ENCODE measurements around the gene CCL22.
"Not testable (repeated sequence)": the region's sequence is repeated elsewhere in the genome, so short reads cannot be mapped to it uniquely, and the experiment has no call there.

Gene CCL22, protein sequence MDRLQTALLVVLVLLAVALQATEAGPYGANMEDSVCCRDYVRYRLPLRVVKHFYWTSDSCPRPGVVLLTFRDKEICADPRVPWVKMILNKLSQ

GRCh38 chr16:57358527-57359095 is at the start of gene CCL22:
Gene CCL22 (plus strand): TSS chr16:57358783. CDS start chr16:57358817, 34 bp downstream.
- no peak for DNase-seq (ENCODE audit: low read depth in 2 of 2)

DNA sequence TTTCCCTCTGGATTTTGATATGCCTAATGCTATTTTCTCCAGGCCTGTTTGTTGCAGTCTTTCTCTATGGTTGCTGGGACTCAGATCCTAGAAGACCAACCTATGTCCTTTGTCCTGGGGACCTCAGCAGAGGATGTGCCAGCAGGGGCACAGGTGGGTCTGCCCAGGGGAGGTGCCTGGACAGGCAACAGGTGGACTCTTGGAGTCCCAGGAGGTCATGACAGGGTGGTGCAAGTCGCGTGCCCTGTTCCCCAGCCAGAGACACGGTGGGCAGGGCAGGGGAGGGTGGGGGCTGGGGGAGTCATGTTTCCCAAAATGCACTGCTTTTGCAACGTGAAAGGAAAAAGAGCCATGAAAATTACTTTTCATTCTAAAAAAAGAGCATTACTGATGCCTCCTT is 47.8 kb upstream of the CCL22 start:
- DNase-seq (ENCODE audit: low read depth in 2 of 2): no peak

DNA sequence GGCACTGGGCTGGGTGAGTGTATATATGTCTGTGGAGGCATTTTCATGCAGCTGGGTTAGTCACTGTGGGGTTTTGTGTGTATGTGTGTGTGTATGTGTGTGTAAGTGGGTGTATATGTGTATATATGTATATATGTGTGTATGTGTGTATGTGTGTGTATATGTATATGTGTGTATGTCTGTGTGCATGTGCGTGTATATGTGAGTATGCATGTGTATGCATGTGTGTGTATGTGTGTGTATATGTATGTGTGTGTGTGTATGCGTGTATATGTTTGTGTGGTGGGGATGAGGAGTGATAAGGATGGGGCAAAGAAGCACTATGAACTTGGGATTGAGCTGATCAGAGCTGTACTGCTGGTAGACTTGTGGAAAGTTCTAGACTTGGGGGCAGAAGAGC is 45.1 kb upstream of the CCL22 start:
- no peak for DNase-seq (ENCODE audit: low read depth in 2 of 2)

DNA sequence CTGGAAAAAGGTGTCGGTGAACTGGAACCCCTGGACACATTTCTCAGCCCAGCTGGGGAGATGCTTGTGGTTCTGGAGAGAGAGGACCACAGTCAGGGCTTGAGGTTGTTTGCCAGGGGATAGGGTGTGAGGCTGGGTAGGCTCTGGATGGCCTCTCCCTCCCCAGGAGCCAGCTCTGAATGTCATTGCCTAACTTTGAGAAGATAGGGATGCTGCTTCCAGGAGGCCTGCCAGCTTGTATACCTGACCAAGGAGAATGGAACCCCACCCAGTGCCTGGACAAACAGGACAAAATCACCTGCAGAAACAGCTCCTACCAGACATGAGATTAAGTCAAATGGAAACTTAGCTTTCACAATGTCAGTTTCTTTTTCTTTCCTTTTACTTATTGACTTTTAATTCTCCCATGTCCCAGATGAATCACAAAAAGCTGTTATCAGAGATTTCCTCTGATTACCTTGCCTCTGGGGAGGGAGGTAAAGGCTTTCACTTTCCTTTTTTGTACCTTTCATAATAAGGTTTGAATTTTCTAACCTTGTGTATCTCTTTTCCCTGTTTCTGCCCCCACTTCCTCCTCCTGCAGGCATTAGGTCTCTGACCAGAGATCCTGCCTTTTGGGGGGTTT is 44.3 kb upstream of the CCL22 start:
- DNase-seq (ENCODE audit: low read depth in 2 of 2): no peak

DNA sequence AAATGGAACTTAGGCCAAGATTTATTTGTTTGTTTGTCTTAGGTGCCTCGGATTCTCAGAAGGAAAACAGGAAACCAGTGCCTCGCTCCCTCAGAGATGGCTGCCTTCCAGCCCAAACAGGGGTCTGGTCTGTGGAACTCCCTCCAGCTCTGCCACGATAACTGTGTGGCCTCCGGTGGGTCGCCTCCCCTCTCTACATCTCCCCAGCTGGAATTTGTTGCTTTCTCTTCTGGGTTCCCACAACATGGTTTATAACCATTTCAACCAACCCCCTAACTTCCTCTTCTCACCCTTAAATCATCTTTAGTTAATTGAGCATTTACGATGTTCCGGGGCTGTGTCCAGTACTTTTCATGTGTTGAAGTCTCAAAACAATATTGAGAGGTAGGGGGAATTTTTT is 43.2 kb upstream of the CCL22 start:
- DNase-seq (ENCODE audit: low read depth in 2 of 2): no peak

DNA sequence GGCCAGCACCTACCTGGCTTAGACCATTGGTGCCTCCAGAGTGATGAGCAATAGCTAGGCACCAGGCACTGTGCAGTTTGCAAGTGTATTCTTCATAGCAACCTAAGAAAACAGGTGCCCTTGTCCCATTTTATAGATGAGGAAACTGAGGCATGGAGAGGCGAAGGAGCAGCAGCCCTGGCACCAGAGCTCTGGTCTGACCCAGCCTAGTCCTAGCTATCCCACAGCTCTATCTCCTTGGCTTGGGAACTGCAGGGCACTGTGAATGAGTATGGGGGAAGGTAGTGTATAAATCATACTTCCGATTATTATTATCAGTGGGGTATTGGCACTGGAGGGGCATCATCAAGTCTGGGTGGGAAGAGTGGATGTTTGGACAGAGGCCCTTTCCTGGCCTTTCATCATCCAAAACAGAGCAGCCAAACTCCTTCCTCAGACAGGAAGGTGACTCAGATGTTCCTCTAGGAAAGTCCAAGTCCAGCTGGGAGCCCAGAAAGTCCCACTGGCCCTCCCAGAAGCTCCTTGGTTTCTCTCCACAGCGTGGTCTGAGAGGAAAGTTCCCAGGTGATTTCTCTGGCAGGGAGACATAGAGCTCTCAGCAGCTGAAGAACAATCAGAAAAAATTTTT is 42.1 kb upstream of the CCL22 start:
- DNase-seq (ENCODE audit: low read depth in 2 of 2): no peak

GRCh38 chr16:57318240-57318970 is 40.2 kb upstream of the CCL22 start:
- DNase-seq (ENCODE audit: low read depth in 2 of 2): no peak

GRCh38 chr16:57319646-57320045 is 38.9 kb upstream of the CCL22 start:
- DNase-seq (ENCODE audit: low read depth in 2 of 2): no peak

- no peak for DNase-seq (ENCODE audit: low read depth in 2 of 2)
Observed at GRCh38 chr16:57324749-57325148, 33.8 kb upstream of the CCL22 start.

- no peak for DNase-seq (ENCODE audit: low read depth in 2 of 2)
Observed at GRCh38 chr16:57325458-57325857, 33.1 kb upstream of the CCL22 start.

- no peak for DNase-seq (ENCODE audit: low read depth in 2 of 2)
Observed at GRCh38 chr16:57329718-57330327, 28.8 kb upstream of the CCL22 start.

DNA sequence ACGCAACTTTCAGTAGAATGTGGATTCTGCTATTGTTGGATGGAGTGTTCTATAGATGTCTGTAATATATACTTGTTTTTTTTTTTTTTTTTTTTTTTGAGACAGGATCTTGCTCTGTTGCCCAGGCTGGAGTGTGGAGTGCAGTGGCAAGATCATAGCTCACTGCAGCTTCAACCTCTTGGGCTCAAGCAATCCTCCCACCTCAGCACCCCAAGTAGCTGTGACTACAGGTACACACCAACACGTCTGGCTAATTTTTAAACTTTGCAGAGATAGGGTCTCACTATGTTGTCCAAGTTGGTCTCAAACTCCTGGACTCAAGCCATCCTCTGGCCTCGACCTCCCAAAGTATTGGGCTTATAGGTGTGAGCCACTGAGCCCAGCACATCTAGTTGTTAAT is 27.2 kb upstream of the CCL22 start:
- DNase-seq (ENCODE audit: low read depth in 2 of 2): no peak

DNA sequence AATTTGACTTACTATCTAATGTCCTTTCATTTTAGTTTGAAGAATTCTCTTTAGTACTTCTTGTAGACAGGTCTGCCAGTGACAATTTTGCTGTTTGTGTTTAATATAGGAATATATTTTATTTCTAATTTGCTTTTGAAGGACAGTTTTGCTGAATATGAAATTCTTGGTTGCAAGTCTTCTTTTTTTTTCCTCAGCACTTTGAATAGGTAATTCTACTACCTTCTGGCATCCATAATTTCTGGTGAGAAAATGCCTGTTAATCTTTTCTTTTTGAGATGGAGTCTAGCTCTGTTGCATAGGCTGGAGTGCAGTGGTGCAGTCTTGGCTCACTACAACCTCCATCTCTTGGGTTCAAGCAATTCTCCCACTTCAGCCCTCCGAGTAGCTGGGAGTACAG is 25.2 kb upstream of the CCL22 start:
- DNase-seq (ENCODE audit: low read depth in 2 of 2): no peak

- no peak for DNase-seq (ENCODE audit: low read depth in 2 of 2)
Observed at GRCh38 chr16:57335366-57335765, 23.2 kb upstream of the CCL22 start.

DNA sequence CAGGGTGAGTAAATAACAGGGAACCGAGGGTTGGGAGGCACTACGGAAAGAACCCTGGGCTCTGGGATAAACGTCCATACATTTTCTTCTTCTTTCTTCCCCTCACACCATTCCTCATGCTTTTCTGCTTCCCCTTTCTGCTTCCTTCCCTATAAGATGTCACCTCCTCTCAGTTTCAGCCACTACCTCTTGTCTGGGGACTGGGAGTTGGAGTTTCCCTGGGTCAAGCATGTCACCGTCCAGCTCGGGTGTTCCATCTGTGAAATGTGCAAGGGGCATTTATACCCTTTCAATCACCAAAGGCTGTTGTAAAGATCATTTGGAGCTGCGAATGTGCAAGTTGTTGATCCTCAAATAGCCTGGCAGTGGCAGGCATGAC is 17.5 kb upstream of the CCL22 start:
- no peak for DNase-seq (ENCODE audit: low read depth in 2 of 2)

DNA sequence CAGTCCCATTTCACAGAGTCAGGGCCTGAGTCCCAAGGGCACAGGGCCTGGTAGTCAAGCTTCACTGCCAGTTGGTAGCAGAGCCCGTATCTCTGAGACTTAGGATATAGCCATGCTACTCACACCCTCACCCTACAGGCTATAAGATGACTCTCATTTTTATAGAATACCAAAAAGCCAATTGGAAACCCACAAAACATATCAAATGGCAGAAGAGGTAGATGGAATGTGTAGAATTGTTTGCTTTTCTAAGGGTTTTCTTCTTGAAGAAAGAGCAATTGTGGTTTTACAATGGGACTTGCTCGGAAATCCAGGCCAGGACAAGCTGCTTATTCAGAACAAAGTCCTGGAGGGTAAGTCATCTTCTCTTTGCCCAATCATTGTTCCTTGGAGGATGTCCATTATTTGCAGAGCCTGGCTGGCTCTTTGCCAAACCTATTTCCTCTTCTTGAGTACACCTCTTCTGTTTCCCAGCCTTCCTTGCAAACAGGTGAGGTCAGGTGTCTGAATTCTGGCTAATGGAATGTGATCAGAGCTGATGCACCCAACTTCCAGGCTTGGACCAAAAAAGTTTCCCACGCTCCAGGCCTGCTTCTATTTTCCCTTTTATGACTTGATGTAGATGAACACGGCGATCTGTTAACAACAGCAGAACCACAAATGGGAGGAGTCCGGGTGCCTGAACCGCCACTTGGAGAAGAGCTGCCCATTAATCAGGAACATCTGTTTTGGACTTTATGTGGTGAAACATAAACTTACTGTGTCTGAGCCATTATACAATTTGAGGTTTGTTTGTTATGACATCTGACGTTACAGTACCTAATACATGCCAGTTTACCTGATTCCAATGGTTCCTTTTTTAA is 16.9 kb upstream of the CCL22 start:
- DNase-seq (ENCODE audit: low read depth in 2 of 2): no peak

GRCh38 chr16:57342606-57343005 is 16.0 kb upstream of the CCL22 start:
- DNase-seq (ENCODE audit: low read depth in 2 of 2): not testable (repeated sequence)

- no peak for DNase-seq (ENCODE audit: low read depth in 2 of 2)
Observed at GRCh38 chr16:57343221-57343620, 15.4 kb upstream of the CCL22 start.

GRCh38 chr16:57344094-57344493 is 14.5 kb upstream of the CCL22 start:
- not testable (repeated sequence) for DNase-seq (ENCODE audit: low read depth in 2 of 2)

DNA sequence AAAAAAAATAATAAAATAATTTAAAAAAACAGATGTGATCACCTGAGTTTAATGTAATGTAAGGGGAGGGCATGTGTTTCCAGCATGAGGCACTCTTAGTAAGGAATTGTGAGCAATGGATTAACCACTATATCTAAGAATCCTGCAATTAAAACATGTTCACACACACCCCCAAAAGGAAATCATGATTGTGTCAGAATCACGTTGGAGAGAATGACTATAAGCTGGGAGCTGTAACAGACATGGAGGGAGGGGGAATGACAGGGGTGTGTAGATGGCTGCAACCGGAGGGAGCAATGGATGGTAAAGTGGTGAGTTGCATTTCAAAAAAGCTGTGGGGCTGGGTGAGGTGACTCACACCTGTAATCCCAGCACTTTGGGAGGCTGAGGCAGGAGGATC is 13.6 kb upstream of the CCL22 start:
- DNase-seq (ENCODE audit: low read depth in 2 of 2): no peak

GRCh38 chr16:57345666-57346204 is 12.8 kb upstream of the CCL22 start:
- DNase-seq (ENCODE audit: low read depth in 2 of 2): no peak
